HEK293 (cell line): Measurements from ENCODE around the gene ZAP70.

Experiments used
- CTCF ChIA-PET: fragments of 350-600 bp; formaldehyde crosslinking; extraction: SDS; loops from one replicate; lab custom pipeline; 2021; ENCODE audit warnings: antibody characterized with exemption; lab: Yijun Ruan, JAX
- POLR2A ChIA-PET: fragments of 300-600 bp; formaldehyde crosslinking; extraction: SDS; loops from one replicate; lab custom pipeline; 2020; ENCODE audit warnings: antibody characterized with exemption, inconsistent platforms; lab: Yijun Ruan, JAX
- H3K27ac ChIP-seq: fragments of 200-500 bp; sonication (Bioruptor generic); 2 replicates; pipeline ENCODE4 v1.5.1; 2014; ENCODE audit warnings: low read depth, low read length, control low read depth, inconsistent platforms; ENCODE audit errors: extremely low read depth
- H3K36me3 ChIP-seq, 2 experiments: fragments of 200-500 bp in 1 of 2; sonication (Bioruptor generic) in 1 of 2; 1 replicate in 1 of 2; 2 replicates in 1 of 2; pipeline ENCODE4 v1.5.1; 2014 to 2017; ENCODE audit warnings: inconsistent platforms in 2 of 2, low read length in 2 of 2; ENCODE audit not compliant: control insufficient read depth in 2 of 2, insufficient read depth in 1 of 2
- H3K4me1 ChIP-seq: fragments of 200-500 bp; sonication (Bioruptor generic); 2 replicates; pipeline ENCODE4 v1.5.1; 2014; ENCODE audit warnings: mild to moderate bottlenecking, low read length, inconsistent platforms; ENCODE audit not compliant: control insufficient read depth, insufficient read depth
- H3K4me3 ChIP-seq: 2 replicates; pipeline ENCODE4 v1.5.1; 2011; ENCODE audit warnings: low read depth, mild to moderate bottlenecking, control low read depth, low read length, moderate library complexity
- H3K9me3 ChIP-seq: fragments of 200-500 bp; sonication (Bioruptor generic); 2 replicates; pipeline ENCODE4 v1.5.1; 2014; ENCODE audit warnings: low read depth, low read length, inconsistent platforms; ENCODE audit not compliant: control insufficient read depth, insufficient read depth
- BCL6B ChIP-seq: fragments of 450-650 bp; formaldehyde crosslinking; IDR thresholded peaks from 2 replicates; pipeline ENCODE4 v1.5.1; 2017; ENCODE audit warnings: missing biosample characterization, missing genetic modification characterization
- HOXA7 ChIP-seq: sonication (generic); formaldehyde crosslinking; IDR thresholded peaks from 2 replicates; pipeline ENCODE4 v1.8.1; 2022; ENCODE audit warnings: missing genetic modification reagents, borderline replicate concordance
- KLF1 ChIP-seq: fragments of 450-650 bp; formaldehyde crosslinking; IDR thresholded peaks from 2 replicates; pipeline ENCODE4 v1.5.1; 2016; ENCODE audit warnings: missing biosample characterization, missing genetic modification characterization
- KLF17 ChIP-seq: fragments of 450-650 bp; formaldehyde crosslinking; IDR thresholded peaks from 2 replicates; pipeline ENCODE4 v1.5.1; 2016; ENCODE audit warnings: missing biosample characterization, missing genetic modification characterization
- KLF7 ChIP-seq: fragments of 450-650 bp; formaldehyde crosslinking; IDR thresholded peaks from 2 replicates; pipeline ENCODE4 v1.5.1; 2016; ENCODE audit warnings: missing biosample characterization, missing genetic modification characterization, borderline replicate concordance
- MYNN ChIP-seq: fragments of 450-650 bp; formaldehyde crosslinking; IDR thresholded peaks from 2 replicates; pipeline ENCODE4 v1.5.1; 2016; ENCODE audit warnings: missing biosample characterization, missing genetic modification characterization, borderline replicate concordance
- SALL2 ChIP-seq: fragments of 450-650 bp; formaldehyde crosslinking; IDR thresholded peaks from 2 replicates; pipeline ENCODE4 v1.5.0; 2017; ENCODE audit warnings: missing biosample characterization, mild to moderate bottlenecking, missing genetic modification characterization, borderline replicate concordance
- SCRT2 ChIP-seq: fragments of 450-650 bp; formaldehyde crosslinking; IDR thresholded peaks from 2 replicates; pipeline ENCODE4 v1.5.1; 2016; ENCODE audit warnings: missing biosample characterization, missing genetic modification characterization
- SETDB1 ChIP-seq: IDR thresholded peaks from one replicate; pipeline ENCODE4 v1.6.1; 2017; ENCODE audit warnings: mild to moderate bottlenecking, low read length, moderate library complexity, mixed read lengths; ENCODE audit not compliant: insufficient read length
- ZBTB8A ChIP-seq: fragments of 450-650 bp; formaldehyde crosslinking; IDR thresholded peaks from 2 replicates; pipeline ENCODE4 v1.5.1; 2016; ENCODE audit warnings: missing biosample characterization, missing genetic modification characterization
- ZEB2 ChIP-seq: fragments of 450-650 bp; formaldehyde crosslinking; IDR thresholded peaks from 2 replicates; pipeline ENCODE4 v1.5.1; 2016; ENCODE audit warnings: missing biosample characterization, missing genetic modification characterization
- ZFHX2 ChIP-seq: fragments of 450-650 bp; formaldehyde crosslinking; conservative IDR thresholded peaks from 2 replicates; pipeline ENCODE4 v1.5.1; 2016; ENCODE audit warnings: missing biosample characterization, missing genetic modification characterization
- ZIC2 ChIP-seq: fragments of 450-650 bp; formaldehyde crosslinking; IDR thresholded peaks from 2 replicates; pipeline ENCODE4 v1.5.1; 2016; ENCODE audit warnings: missing biosample characterization, missing genetic modification characterization
- ZNF133 ChIP-seq: fragments of 450-650 bp; formaldehyde crosslinking; IDR thresholded peaks from 2 replicates; pipeline ENCODE4 v1.5.1; 2016; ENCODE audit warnings: missing biosample characterization, missing genetic modification characterization
- ZNF155 ChIP-seq: fragments of 450-650 bp; formaldehyde crosslinking; IDR thresholded peaks from 2 replicates; pipeline ENCODE4 v1.5.1; 2016; ENCODE audit warnings: missing biosample characterization, missing genetic modification characterization
- ZNF18 ChIP-seq: fragments of 450-650 bp; formaldehyde crosslinking; IDR thresholded peaks from 2 replicates; pipeline ENCODE4 v1.5.1; 2016; ENCODE audit warnings: missing biosample characterization, missing genetic modification characterization
- ZNF2 ChIP-seq: fragments of 450-650 bp; formaldehyde crosslinking; IDR thresholded peaks from 2 replicates; pipeline ENCODE4 v1.5.1; 2016; ENCODE audit warnings: missing biosample characterization, missing genetic modification characterization
- ZNF248 ChIP-seq: fragments of 450-650 bp; formaldehyde crosslinking; IDR thresholded peaks from 2 replicates; pipeline ENCODE4 v1.5.1; 2017; ENCODE audit warnings: missing biosample characterization, missing genetic modification characterization
- ZNF423 ChIP-seq: fragments of 450-650 bp; formaldehyde crosslinking; IDR thresholded peaks from 2 replicates; pipeline ENCODE4 v1.5.1; 2016; ENCODE audit warnings: missing biosample characterization, missing genetic modification characterization
- ZNF514 ChIP-seq: fragments of 450-650 bp; formaldehyde crosslinking; IDR thresholded peaks from 2 replicates; pipeline ENCODE4 v1.5.1; 2016; ENCODE audit warnings: missing biosample characterization, missing genetic modification characterization
- ZNF555 ChIP-seq: fragments of 450-650 bp; formaldehyde crosslinking; conservative IDR thresholded peaks from 2 replicates; pipeline ENCODE4 v1.5.1; 2017; ENCODE audit warnings: missing biosample characterization, mild to moderate bottlenecking, missing genetic modification characterization, inconsistent platforms
- ZNF629 ChIP-seq: fragments of 450-650 bp; formaldehyde crosslinking; IDR thresholded peaks from 2 replicates; pipeline ENCODE4 v1.5.1; 2017; ENCODE audit warnings: missing biosample characterization, missing genetic modification characterization
- ZNF645 ChIP-seq: fragments of 450-650 bp; formaldehyde crosslinking; IDR thresholded peaks from 2 replicates; pipeline ENCODE4; 2016; ENCODE audit warnings: missing biosample characterization, missing genetic modification characterization
- ZNF658 ChIP-seq: fragments of 450-650 bp; formaldehyde crosslinking; IDR thresholded peaks from 2 replicates; pipeline ENCODE4; 2016; ENCODE audit warnings: missing biosample characterization, missing genetic modification characterization
- ZNF677 ChIP-seq: fragments of 450-650 bp; IDR thresholded peaks from 2 replicates; pipeline ENCODE4 v1.5.0; 2018; ENCODE audit warnings: missing biosample characterization, mild to moderate bottlenecking, missing genetic modification characterization, moderate library complexity
- ZNF701 ChIP-seq: fragments of 450-650 bp; formaldehyde crosslinking; IDR thresholded peaks from 2 replicates; pipeline ENCODE4 v1.5.1; 2016; ENCODE audit warnings: missing biosample characterization, missing genetic modification characterization
- ZNF776 ChIP-seq: fragments of 450-650 bp; formaldehyde crosslinking; IDR thresholded peaks from 2 replicates; pipeline ENCODE4 v1.5.0; 2017; ENCODE audit warnings: missing biosample characterization, missing genetic modification characterization, borderline replicate concordance
- ZXDB ChIP-seq: fragments of 450-650 bp; formaldehyde crosslinking; IDR thresholded peaks from 2 replicates; pipeline ENCODE4 v1.5.1; 2016; ENCODE audit warnings: missing biosample characterization, missing genetic modification characterization

The ZAP70 gene

GRCh38 chr2:97742381-97742847 lies 29.0 kb downstream of the ZAP70 start:
- Histone ChIP-seq H3K36me3 (no peaks in the 10 kb centered on the region), H3K27ac (no peak overlapping the region), H3K4me3 (no peak overlapping the region), H3K9me3 (no peaks in the 10 kb centered on the region), H3K4me1 (no peaks in the 10 kb centered on the region)
- ChIA-PET CTCF (interaction anchor here (1.1 to 3.9 kb wide), 6 partner anchors 9 to 151 kb away, joined by 4 to 23 read pairs (median 14); no protein-coding TSS in a partner anchor), POLR2A (no interaction called here)
- TF ChIP-seq SETDB1 (no peak), ZXDB (tag by site-specific recombination) (no peak), ZNF2 (tag by site-specific recombination) (no peak), ZNF701 (tag by site-specific recombination) (no peak), KLF7 (tag by site-specific recombination) (no peak), MYNN (tag by site-specific recombination) (no peak), ZIC2 (tag by site-specific recombination) (no peak), ZNF776 (tag by site-specific recombination) (no peak), SCRT2 (no peak), ZNF645 (no peak), ZNF423 (no peak), ZNF677 (tag by site-specific recombination) (no peak), ZEB2 (tag by site-specific recombination) (no peak), ZFHX2 (tag by site-specific recombination) (no peak), BCL6B (tag by site-specific recombination) (no peak), ZNF155 (tag by site-specific recombination) (no peak), ZBTB8A (tag by site-specific recombination) (no peak), HOXA7 (CRISPR knock-in tag) (no peak)

GRCh38 chr2:97743913-97744312 lies 30.5 kb downstream of the ZAP70 start:
- Histone ChIP-seq H3K4me3 (no peak overlapping the region), H3K4me1 (no peaks in the 10 kb centered on the region), H3K27ac (no peak overlapping the region), H3K36me3 (no peaks in the 10 kb centered on the region), H3K9me3 (no peaks in the 10 kb centered on the region)
- ChIA-PET POLR2A (no interaction called here), CTCF (interaction anchor here (0.6 to 0.9 kb wide), 2 partner anchors 154 to 1092 kb away, joined by 3 read pairs; no protein-coding TSS in a partner anchor)
- TF ChIP-seq ZNF658 (tag by site-specific recombination), result no peak
- no peak for TF ChIP-seq ZNF133 (tag by site-specific recombination)
- no peak for TF ChIP-seq ZNF645
- TF ChIP-seq ZNF248, result no peak
- TF ChIP-seq ZNF629 (tag by site-specific recombination), result no peak
- no peak for TF ChIP-seq SETDB1
- TF ChIP-seq KLF1, result no peak
- no peak for TF ChIP-seq ZNF18 (tag by site-specific recombination)
- TF ChIP-seq ZNF555 (tag by site-specific recombination), result no peak
- no peak for TF ChIP-seq SALL2 (tag by site-specific recombination)
- TF ChIP-seq KLF17, result no peak
- no peak for TF ChIP-seq ZNF514 (tag by site-specific recombination)
